ENCODE measurements around the gene EIF6.

Gene EIF6

GRCh38 chr20:35295058-35295457 lies 10.5 kb upstream of the EIF6 start:
- in situ Hi-C loops (cut with HindIII; ENCODE audit: low sequenced_read_pairs): no loop called here
- no peak for TF ChIP-seq CTCF (IDR thresholded peaks at IDR 0.05; ENCODE audit: low read depth, low read length, missing control alignments)
- no peak for DNase-seq (ENCODE audit: low read depth)

DNA sequence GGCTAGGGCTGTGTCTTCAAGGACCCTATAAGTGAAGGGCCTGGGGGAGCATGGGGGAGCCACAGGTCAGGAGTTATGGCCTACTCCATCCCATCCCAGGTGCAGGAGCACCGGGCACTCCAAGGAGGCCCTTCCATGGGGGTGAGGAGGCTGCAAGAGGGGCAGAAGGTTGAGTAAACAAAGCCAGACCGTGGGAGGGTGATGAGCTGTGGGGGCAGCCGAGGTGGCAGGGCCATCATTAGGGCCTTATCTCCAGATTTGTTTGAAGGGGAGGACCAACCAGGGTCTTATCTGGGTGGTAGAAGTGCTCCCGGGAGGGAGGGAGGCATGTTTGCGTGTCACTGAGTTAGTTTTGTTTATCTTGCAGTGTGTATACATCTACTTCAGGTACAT lies 9.7 kb upstream of the EIF6 start:
- DNase-seq (ENCODE audit: low read depth): no peak
- in situ Hi-C loops (cut with HindIII; ENCODE audit: low sequenced_read_pairs): no loop called here

More at GRCh38 chr20:35295058-35295457, 10.5 kb upstream of the EIF6 start:
- H3K4me3 ChIP-seq (ENCODE audit: low read depth, low read length): no peak overlapping the region

GRCh38 chr20:35293303-35294292 lies 9.0 kb upstream of the EIF6 start:
- H3K4me3 ChIP-seq (ENCODE audit: low read depth, low read length): no peak overlapping the region
- in situ Hi-C loops (cut with HindIII; ENCODE audit: low sequenced_read_pairs): no loop called here

More for the DNA sequence above, 9.7 kb upstream of the EIF6 start:
- TF ChIP-seq CTCF (IDR thresholded peaks at IDR 0.05; ENCODE audit: low read depth, low read length, missing control alignments): no peak
- no peak overlapping the region for H3K4me3 ChIP-seq (ENCODE audit: low read depth, low read length)

GRCh38 chr20:35292504-35293285 lies 8.1 kb upstream of the EIF6 start:
- no peak overlapping the region for H3K4me3 ChIP-seq (ENCODE audit: low read depth, low read length)
- TF ChIP-seq CTCF (IDR thresholded peaks at IDR 0.05; ENCODE audit: low read depth, low read length, missing control alignments): no peak
- DNase-seq (ENCODE audit: low read depth): no peak
- in situ Hi-C loops (cut with HindIII; ENCODE audit: low sequenced_read_pairs): no loop called here

More at GRCh38 chr20:35293303-35294292, 9.0 kb upstream of the EIF6 start:
- no peak for TF ChIP-seq CTCF (IDR thresholded peaks at IDR 0.05; ENCODE audit: low read depth, low read length, missing control alignments)
- no peak for DNase-seq (ENCODE audit: low read depth)

GRCh38 chr20:35291654-35292503 lies 7.3 kb upstream of the EIF6 start, which contains the start of gene FAM83C:
TSS of gene FAM83C (minus strand) at chr20:35292425. CDS start at chr20:35292304, 121 bp downstream.
- DNase-seq (ENCODE audit: low read depth): no peak
- in situ Hi-C loops (cut with HindIII; ENCODE audit: low sequenced_read_pairs): no loop called here
- no peak within 1 kb of the TSS for H3K4me3 ChIP-seq (ENCODE audit: low read depth, low read length)
- TF ChIP-seq CTCF (IDR thresholded peaks at IDR 0.05; ENCODE audit: low read depth, low read length, missing control alignments): no peak

Data from astrocyte of the cerebellum (primary cell).